DND-41 (cell line): ENCODE data around the gene LECT2.

Source experiments
- CTCF ChIP-seq: IDR thresholded peaks from 2 replicates; pipeline ENCODE4 v1.5.1; 2012; ENCODE audit warnings: borderline replicate concordance, low read length, moderate library complexity, mild to moderate bottlenecking; ENCODE audit not compliant: poor library complexity, severe bottlenecking; ENCODE audit errors: extremely low read depth
- EZH2 ChIP-seq: IDR thresholded peaks from 3 replicates; pipeline ENCODE4 v1.6.1; 2012; ENCODE audit warnings: borderline replicate concordance, low read depth, mild to moderate bottlenecking, moderate library complexity, low read length, inconsistent platforms; ENCODE audit not compliant: severe bottlenecking

- TF ChIP-seq CTCF (no peak), EZH2 (no peak)
These were observed 34.9 kb upstream of the LECT2 start for GRCh38 chr5:135989686-135990085.
